ENCODE results near the gene GLI3. TPM values are rescaled to one million over a fixed set of nuclear protein-coding genes. Genes with fewer than 3 reads are reported as not detected.

The GLI3 gene
- total RNA-seq, 1 experiment from 2014 or later, result not detected

DNA sequence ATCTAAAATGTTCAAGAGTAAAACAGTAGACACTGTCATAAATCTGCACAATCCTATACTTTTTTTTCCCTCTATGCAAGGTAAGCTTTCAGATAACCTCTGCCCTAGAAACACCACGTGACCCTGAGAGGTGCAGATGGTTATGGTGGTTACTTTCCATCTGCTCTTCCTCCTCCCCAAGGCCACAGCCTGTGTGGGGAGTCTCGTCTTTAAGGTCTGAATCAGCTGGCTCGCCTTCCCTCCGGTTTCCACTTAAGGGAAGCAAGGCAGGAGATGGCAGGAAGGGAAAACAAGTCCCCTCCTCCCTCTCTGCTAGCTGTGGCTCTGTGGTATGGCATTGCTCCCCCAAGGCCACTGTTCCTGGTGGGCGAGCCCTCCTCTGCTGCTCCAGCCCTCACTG, 181.8 kb downstream of the GLI3 start:
- H3K9me3 ChIP-seq (ENCODE audit: insufficient read depth, low read depth), result no peaks in the 10 kb centered on the region
- no peak overlapping the region for H3K4me2 ChIP-seq
- TF ChIP-seq EZH2 (IDR thresholded peaks at IDR 0.05; ENCODE audit: low read depth) (no peak), CTCF (conservative IDR thresholded peaks at IDR 0.05) (no peak)
- no peaks in the 10 kb centered on the region for H3K36me3 ChIP-seq (ENCODE audit: low read depth)
- H4K20me1 ChIP-seq (ENCODE audit: insufficient read depth), result no peaks in the 10 kb centered on the region
- ChIA-PET POLR2A (ENCODE audit: unreplicated experiment) (no interaction called here), CTCF (no interaction called here)
- H3K27ac ChIP-seq, result no peak overlapping the region
- intact Hi-C loops (cut with micrococcal nuclease; ENCODE audit: unreplicated experiment), result no loop called here
- H3K4me1 ChIP-seq (replicated peaks; ENCODE audit: insufficient read depth), result no peaks in the 10 kb centered on the region
- BruUV-seq (replicated peaks), result no TSS peak
- no peaks in the 10 kb centered on the region for H3F3A ChIP-seq (ENCODE audit: insufficient read depth, low read depth)
- no peaks in the 10 kb centered on the region for H3K79me2 ChIP-seq (ENCODE audit: low read depth)
- H2AFZ ChIP-seq, result no peak overlapping the region
- no peak for DNase-seq
- peaks cover 42% of the 10 kb centered on the region for H3K27me3 ChIP-seq (ENCODE audit: insufficient read depth, low read depth)
- no peaks in the 10 kb centered on the region; the same call in 1 of the 2 replicates for H3K9me2 ChIP-seq (ENCODE audit: insufficient read depth)
- H3K4me3 ChIP-seq, result no peak overlapping the region

DNA sequence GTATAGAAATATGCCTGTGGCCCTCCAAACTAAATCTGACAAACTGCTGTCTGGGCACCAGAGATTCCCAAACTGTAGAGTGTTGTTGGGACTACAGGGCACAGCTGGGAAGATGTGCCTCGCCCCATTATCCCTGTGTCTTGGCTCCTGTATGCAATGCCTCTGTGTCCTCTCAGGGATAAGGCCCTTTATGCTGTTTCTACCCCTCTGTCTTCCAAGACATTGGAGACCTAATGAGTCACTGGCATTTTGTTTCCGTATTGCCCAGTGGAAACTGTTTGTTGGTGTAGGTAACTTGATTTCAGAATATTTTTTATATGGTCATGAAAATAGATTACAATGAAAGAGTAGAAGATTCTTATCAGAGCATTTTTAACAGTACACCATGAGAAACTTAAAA, 183.2 kb downstream of the GLI3 start:
- BruUV-seq (replicated peaks), result no TSS peak

GRCh38 chr7:42049761-42050160, 187.2 kb downstream of the GLI3 start:
- ChIA-PET CTCF (no interaction called here), POLR2A (ENCODE audit: unreplicated experiment) (no interaction called here)
- H3K36me3 ChIP-seq (ENCODE audit: low read depth), result no peaks in the 10 kb centered on the region
- no peak overlapping the region for H3K4me3 ChIP-seq
- no peaks in the 10 kb centered on the region for H3K79me2 ChIP-seq (ENCODE audit: low read depth)
- H3K9me3 ChIP-seq (ENCODE audit: insufficient read depth, low read depth), result no peaks in the 10 kb centered on the region
- H4K20me1 ChIP-seq (ENCODE audit: insufficient read depth), result no peaks in the 10 kb centered on the region; the same call in 1 of the 2 replicates
- intact Hi-C loops (cut with micrococcal nuclease; ENCODE audit: unreplicated experiment), result no loop called here
- no peak overlapping the region for H3K27ac ChIP-seq
- no peaks in the 10 kb centered on the region for H3K4me1 ChIP-seq (replicated peaks; ENCODE audit: insufficient read depth)
- H2AFZ ChIP-seq, result no peak overlapping the region
- no peak for DNase-seq
- peaks cover 93% of the 10 kb centered on the region for H3K27me3 ChIP-seq (ENCODE audit: insufficient read depth, low read depth)
- H3K9me2 ChIP-seq (ENCODE audit: insufficient read depth), result no peaks in the 10 kb centered on the region
- H3F3A ChIP-seq (ENCODE audit: insufficient read depth, low read depth), result no peaks in the 10 kb centered on the region
- H3K4me2 ChIP-seq, result no peak overlapping the region
- no TSS peak for BruUV-seq (replicated peaks)
- TF ChIP-seq CTCF (conservative IDR thresholded peaks at IDR 0.05), result no peak
- TF ChIP-seq EZH2 (IDR thresholded peaks at IDR 0.05; ENCODE audit: low read depth), result no peak

More for the DNA sequence above, 183.2 kb downstream of the GLI3 start:
- no peaks in the 10 kb centered on the region; the same call in 1 of the 2 replicates for H4K20me1 ChIP-seq (ENCODE audit: insufficient read depth)
- H3K79me2 ChIP-seq (ENCODE audit: low read depth), result no peaks in the 10 kb centered on the region
- TF ChIP-seq CTCF (conservative IDR thresholded peaks at IDR 0.05) (no peak), EZH2 (IDR thresholded peaks at IDR 0.05; ENCODE audit: low read depth) (no peak)
- H3K9me2 ChIP-seq (ENCODE audit: insufficient read depth), result no peaks in the 10 kb centered on the region; the same call in 1 of the 2 replicates
- H3K27ac ChIP-seq, result no peak overlapping the region
- DNase-seq, result no peak
- peaks cover 56% of the 10 kb centered on the region for H3K27me3 ChIP-seq (ENCODE audit: insufficient read depth, low read depth)
- ChIA-PET POLR2A (ENCODE audit: unreplicated experiment) (no interaction called here), CTCF (no interaction called here)
- intact Hi-C loops (cut with micrococcal nuclease; ENCODE audit: unreplicated experiment), result no loop called here
- no peaks in the 10 kb centered on the region for H3F3A ChIP-seq (ENCODE audit: insufficient read depth, low read depth)
- no peaks in the 10 kb centered on the region for H3K36me3 ChIP-seq (ENCODE audit: low read depth)
- H3K4me3 ChIP-seq, result no peak overlapping the region
- H3K9me3 ChIP-seq (ENCODE audit: insufficient read depth, low read depth), result no peaks in the 10 kb centered on the region
- no peak overlapping the region for H2AFZ ChIP-seq
- no peak overlapping the region for H3K4me2 ChIP-seq
- no peaks in the 10 kb centered on the region for H3K4me1 ChIP-seq (replicated peaks; ENCODE audit: insufficient read depth)
